Subcutaneous adipose tissue (tissue), 4 donors: ENCODE measurements around the gene CELA1. TPM values are rescaled to one million over a fixed set of nuclear protein-coding genes. Genes with fewer than 3 reads are reported as not detected.

Experiments used
- CTCF ChIP-seq: fragments of 450-650 bp; IDR thresholded peaks from one replicate; pipeline ENCODE4 v1.5.1; 2016; ENCODE audit warnings: low read depth, mild to moderate bottlenecking, control low read depth, antibody characterized with exemption, moderate library complexity
- total RNA-seq, 4 donors: library from RNA; depleted of rRNA; stranded (reverse); fragments of >200 nt; gene quantifications; one replicate each; pipeline ENCODE4 v1.1.0, GENCODE V29; 2016

CELA1 gene
- total RNA-seq, 4 donors from 2014 or later, result not detected

GRCh38 chr12:51381226-51382079 lies 35.0 kb upstream of the CELA1 start:
- TF ChIP-seq CTCF, result no peak

GRCh38 chr12:51379571-51379970 lies 33.1 kb upstream of the CELA1 start:
- no peak for TF ChIP-seq CTCF

- TF ChIP-seq CTCF, result no peak
Measured at GRCh38 chr12:51378749-51379148, 32.3 kb upstream of the CELA1 start.

- no peak for TF ChIP-seq CTCF
Measured at GRCh38 chr12:51377099-51377984, 30.9 kb upstream of the CELA1 start.

GRCh38 chr12:51374856-51375255 lies 28.4 kb upstream of the CELA1 start:
- TF ChIP-seq CTCF, result no peak

GRCh38 chr12:51374361-51374760 lies 27.9 kb upstream of the CELA1 start:
- no peak for TF ChIP-seq CTCF

GRCh38 chr12:51373187-51373586 lies 26.7 kb upstream of the CELA1 start:
- TF ChIP-seq CTCF, result no peak
